ENCODE measurements around the gene SIGLEC1.

The SIGLEC1 gene

DNA sequence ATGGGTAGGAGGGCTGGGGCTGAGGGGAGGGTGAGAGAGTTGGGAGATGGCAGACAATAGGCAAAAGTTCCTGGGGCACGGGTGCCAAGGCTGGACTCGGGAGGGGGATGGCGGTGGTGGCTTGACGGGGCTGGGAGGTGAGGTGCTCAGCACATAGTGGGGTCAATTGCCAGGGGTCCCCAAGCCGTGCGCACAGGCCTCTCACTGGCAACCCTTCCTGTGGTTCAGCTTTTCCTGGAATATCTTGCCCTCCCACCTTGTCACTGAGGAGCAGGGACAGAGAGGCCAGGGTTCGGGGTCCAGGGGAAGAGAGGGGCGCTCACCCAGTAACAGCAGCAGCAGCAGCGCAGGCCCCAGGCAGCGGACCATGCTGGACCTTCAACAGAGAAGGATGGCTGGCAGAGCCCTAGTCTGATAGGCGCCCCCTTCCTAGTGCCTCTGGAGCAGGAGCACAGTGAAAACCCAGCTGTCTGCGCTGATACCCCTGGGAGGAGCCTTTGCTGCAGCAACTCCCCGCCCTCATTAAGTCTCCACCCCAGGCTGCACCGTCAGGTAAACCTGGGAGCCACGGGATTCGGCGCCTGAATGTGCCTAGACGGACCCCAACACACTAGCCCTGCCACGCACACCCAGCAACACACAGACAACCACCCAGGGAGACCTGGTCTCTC, 49.2 kb downstream of the SIGLEC1 start, which contains the start of gene GFRA4:
Gene GFRA4 (minus strand): TSS at position 369 of the 671 bp plus-strand sequence. CDS start 0 bp downstream, at position 369.
- H3K9ac ChIP-seq (ENCODE audit: low read depth in 1 of 2, low read length in 2 of 2): no peak within 1 kb of the TSS
- no peaks in the 10 kb centered on the region for H3K36me3 ChIP-seq (ENCODE audit: control insufficient read depth in 1 of 2, insufficient read depth in 2 of 2, low read length in 2 of 2)

More for the DNA sequence above, 49.2 kb downstream of the SIGLEC1 start, which contains the start of gene GFRA4:
- Histone ChIP-seq H3K4me3 (ENCODE audit: low read depth in 1 of 2, low read length in 2 of 2) (no peak within 1 kb of the TSS), H3K4me1 (ENCODE audit: control insufficient read depth in 1 of 2, insufficient read depth in 2 of 2, low read length in 2 of 2) (peaks cover 4 to 16% of the 10 kb centered on the region in 2 donors), H3K9me3 (ENCODE audit: control insufficient read depth in 1 of 2, low read length in 2 of 2) (no peaks in the 10 kb centered on the region), H3K27ac (ENCODE audit: low read depth, low read length) (no peak within 1 kb of the TSS), H3K27me3 (ENCODE audit: control insufficient read depth in 1 of 2, insufficient read depth in 2 of 2, low read length in 2 of 2) (peaks cover 33 to 41% of the 10 kb centered on the region in 2 donors)
